Stimulated activated CD4-positive, alpha-beta T cell treated with anti-CD3 and anti-CD28 coated beads, Interleukin-1b, Interleukin-23, amount 100 ng/mL, for 4 hours (primary cell): ENCODE results near the gene SYNGR3.

ENCODE experiments used
- DNase-seq, 2 donors: peaks; one replicate each; pipeline ENCODE4 v3.0.0-alpha.2; 2020; ENCODE audit warnings: low read depth in 2 of 2

The SYNGR3 gene

GRCh38 chr16:1976951-1977874 is 12.6 kb upstream of the SYNGR3 start:
- no peak for DNase-seq

- DNase-seq, result no peak
Observed at GRCh38 chr16:1977875-1978268, 11.9 kb upstream of the SYNGR3 start.

- DNase-seq, result no peak
Observed at GRCh38 chr16:1978476-1979120, 11.2 kb upstream of the SYNGR3 start.

GRCh38 chr16:1979271-1980029 is 10.3 kb upstream of the SYNGR3 start:
- DNase-seq, result peak in 1 of 2 donors; percentile 39

GRCh38 chr16:1980030-1980769 is 9.6 kb upstream of the SYNGR3 start:
- no peak for DNase-seq

- no peak for DNase-seq
Observed at GRCh38 chr16:1980770-1981087, 9.0 kb upstream of the SYNGR3 start.

GRCh38 chr16:1981398-1981836 is 8.4 kb upstream of the SYNGR3 start, which contains the start of gene NOXO1:
Gene NOXO1 (minus strand): TSS chr16:1981469. CDS start chr16:1981179, 290 bp downstream.
- DNase-seq, result no peak

- DNase-seq, result no peak
Observed at GRCh38 chr16:1982013-1982433, 7.7 kb upstream of the SYNGR3 start.

GRCh38 chr16:1982991-1983543 is 6.7 kb upstream of the SYNGR3 start:
- DNase-seq, result no peak

GRCh38 chr16:1983544-1984346 is 6.0 kb upstream of the SYNGR3 start, which contains the start of gene GFER:
Gene GFER (plus strand): TSS chr16:1984193. CDS start chr16:1984219, 26 bp downstream.
- peak in 1 of 2 donors; percentile 65 for DNase-seq

- no peak for DNase-seq
Observed at GRCh38 chr16:1984347-1985225, 5.2 kb upstream of the SYNGR3 start.

GRCh38 chr16:1985466-1986150 is 4.2 kb upstream of the SYNGR3 start:
- DNase-seq, result no peak

GRCh38 chr16:1987198-1987597 is 2.6 kb upstream of the SYNGR3 start:
- DNase-seq, result no peak

GRCh38 chr16:1990101-1990350 is 256 bp downstream of the SYNGR3 start:
- DNase-seq, result no peak

GRCh38 chr16:1990351-1991134 is 773 bp downstream of the SYNGR3 start:
- DNase-seq, result peak in 1 of 2 donors; percentile 36

- DNase-seq, result no peak
Observed at GRCh38 chr16:1991135-1991551, 1.4 kb downstream of the SYNGR3 start.

GRCh38 chr16:1991588-1991947 is 1.8 kb downstream of the SYNGR3 start:
- DNase-seq, result no peak
